H1 (cell line): ENCODE measurements around the gene NUP210L. TPM values are rescaled to one million over a fixed set of nuclear protein-coding genes. Genes with fewer than 3 reads are reported as not detected.

Experiments
- BACH1 ChIP-seq: IDR thresholded peaks from 2 replicates; pipeline ENCODE4 v1.6.1; 2012; ENCODE audit warnings: low read length, improper control_type of control experiment
- BRCA1 ChIP-seq: IDR thresholded peaks from 2 replicates; pipeline ENCODE4 v1.6.1; 2012; ENCODE audit warnings: low read depth, low read length, improper control_type of control experiment
- GABPA ChIP-seq: IDR thresholded peaks from 2 replicates; pipeline ENCODE4 v1.6.1; 2011; ENCODE audit warnings: mild to moderate bottlenecking, low read length, moderate library complexity, borderline replicate concordance; ENCODE audit not compliant: insufficient read depth
- RFX5 ChIP-seq: IDR thresholded peaks from 2 replicates; pipeline ENCODE4 v1.6.1; 2011; ENCODE audit warnings: low read depth, low read length, improper control_type of control experiment, borderline replicate concordance
- SP2 ChIP-seq: IDR thresholded peaks from 2 replicates; pipeline ENCODE4 v1.6.1; 2012; ENCODE audit warnings: mild to moderate bottlenecking, low read length, inconsistent platforms
- TBP ChIP-seq: IDR thresholded peaks from 2 replicates; pipeline ENCODE4 v1.6.1; 2011; ENCODE audit warnings: low read depth, low read length, improper control_type of control experiment
- YY1 ChIP-seq: IDR thresholded peaks from 2 replicates; pipeline ENCODE4 v1.6.1; 2011; ENCODE audit warnings: low read depth, mild to moderate bottlenecking, low read length
- polyA plus RNA-seq, 7 experiments: library from polyadenylated mRNA; depleted of rRNA in 3 of 7; stranded (reverse) in 5 of 7; unstranded in 2 of 7; fragments of >200 nt in 5 of 7; fragments of 200-250 nt in 2 of 7; gene quantifications; 1 replicate in 5 of 7; 2 replicates in 1 of 7; 4 replicates in 1 of 7; pipeline versions ENCODE4 v1.2.1 to v1.2.3, GENCODE V29; 2011 to 2013; ENCODE audit warnings: missing spikeins in 2 of 7, mixed read lengths in 2 of 7
- total RNA-seq: library from RNA; stranded (reverse); fragmentation: NEBNext Ultra II Directional; extraction: Animal tissue kit (Norgen Biotek cat#: 25700); gene quantifications from 2 replicates; pipeline ENCODE4 v1.2.1, GENCODE V29; 2021
- TF ChIP-seq, protein P1 (sequence below): fragments of 300-600 bp; sonication (generic); IDR thresholded peaks from 2 replicates; pipeline ENCODE4 v1.7.1; 2012; ENCODE audit warnings: low read length, moderate library complexity, mild to moderate bottlenecking, inconsistent platforms; ENCODE audit not compliant: insufficient replicate concordance

Gene NUP210L
- total and polyA plus RNA-seq, 2 of the 8 experiments (the other 6 are each of a cell fraction or from before 2014, with no cell fraction given) = not detected

DNA sequence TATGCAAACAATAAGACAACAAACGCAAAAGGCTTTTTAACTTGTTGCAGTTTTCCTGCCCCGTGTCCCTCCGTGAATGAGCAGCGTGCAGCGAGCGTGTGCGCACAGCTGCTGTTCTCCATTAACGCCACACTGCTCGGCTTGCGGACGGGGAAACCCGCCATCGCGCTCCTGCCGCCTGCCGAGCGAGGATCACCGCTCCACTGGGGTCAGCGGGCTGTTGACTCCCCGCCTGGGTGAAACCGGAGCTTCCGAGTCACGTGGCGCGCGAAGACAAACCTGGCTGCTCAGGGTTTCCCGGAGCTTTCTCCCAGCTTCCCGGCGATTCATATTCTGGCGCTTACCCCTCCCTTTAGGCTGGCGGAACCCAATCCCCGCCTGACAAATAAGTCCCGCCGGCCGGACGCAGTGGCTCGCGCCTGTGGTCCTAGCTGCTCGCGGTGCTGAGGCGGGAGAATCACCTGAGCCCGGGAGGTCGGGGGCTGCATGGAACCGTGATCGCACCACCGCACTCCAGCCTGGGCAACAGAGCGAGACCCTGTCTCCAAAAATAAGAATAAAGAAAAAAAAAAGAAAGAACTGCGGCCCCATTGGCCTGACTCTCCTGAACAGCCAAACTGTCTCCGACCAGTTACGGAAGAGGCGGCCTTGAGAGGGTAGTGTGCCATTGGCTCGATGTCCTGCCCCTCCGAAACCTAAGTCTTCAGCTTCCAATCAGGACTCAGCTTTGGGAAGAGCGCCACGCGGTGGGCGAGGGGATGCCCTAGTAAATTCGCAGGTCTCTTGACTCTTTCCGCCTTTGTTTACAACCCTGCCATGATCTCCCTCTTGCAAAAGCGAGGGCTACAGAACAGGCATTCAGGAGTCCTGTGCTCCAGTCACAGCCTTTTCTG lies 187.5 kb downstream of the NUP210L start, which contains the start of gene CREB3L4 (continued):
- TF ChIP-seq, protein P1, sequence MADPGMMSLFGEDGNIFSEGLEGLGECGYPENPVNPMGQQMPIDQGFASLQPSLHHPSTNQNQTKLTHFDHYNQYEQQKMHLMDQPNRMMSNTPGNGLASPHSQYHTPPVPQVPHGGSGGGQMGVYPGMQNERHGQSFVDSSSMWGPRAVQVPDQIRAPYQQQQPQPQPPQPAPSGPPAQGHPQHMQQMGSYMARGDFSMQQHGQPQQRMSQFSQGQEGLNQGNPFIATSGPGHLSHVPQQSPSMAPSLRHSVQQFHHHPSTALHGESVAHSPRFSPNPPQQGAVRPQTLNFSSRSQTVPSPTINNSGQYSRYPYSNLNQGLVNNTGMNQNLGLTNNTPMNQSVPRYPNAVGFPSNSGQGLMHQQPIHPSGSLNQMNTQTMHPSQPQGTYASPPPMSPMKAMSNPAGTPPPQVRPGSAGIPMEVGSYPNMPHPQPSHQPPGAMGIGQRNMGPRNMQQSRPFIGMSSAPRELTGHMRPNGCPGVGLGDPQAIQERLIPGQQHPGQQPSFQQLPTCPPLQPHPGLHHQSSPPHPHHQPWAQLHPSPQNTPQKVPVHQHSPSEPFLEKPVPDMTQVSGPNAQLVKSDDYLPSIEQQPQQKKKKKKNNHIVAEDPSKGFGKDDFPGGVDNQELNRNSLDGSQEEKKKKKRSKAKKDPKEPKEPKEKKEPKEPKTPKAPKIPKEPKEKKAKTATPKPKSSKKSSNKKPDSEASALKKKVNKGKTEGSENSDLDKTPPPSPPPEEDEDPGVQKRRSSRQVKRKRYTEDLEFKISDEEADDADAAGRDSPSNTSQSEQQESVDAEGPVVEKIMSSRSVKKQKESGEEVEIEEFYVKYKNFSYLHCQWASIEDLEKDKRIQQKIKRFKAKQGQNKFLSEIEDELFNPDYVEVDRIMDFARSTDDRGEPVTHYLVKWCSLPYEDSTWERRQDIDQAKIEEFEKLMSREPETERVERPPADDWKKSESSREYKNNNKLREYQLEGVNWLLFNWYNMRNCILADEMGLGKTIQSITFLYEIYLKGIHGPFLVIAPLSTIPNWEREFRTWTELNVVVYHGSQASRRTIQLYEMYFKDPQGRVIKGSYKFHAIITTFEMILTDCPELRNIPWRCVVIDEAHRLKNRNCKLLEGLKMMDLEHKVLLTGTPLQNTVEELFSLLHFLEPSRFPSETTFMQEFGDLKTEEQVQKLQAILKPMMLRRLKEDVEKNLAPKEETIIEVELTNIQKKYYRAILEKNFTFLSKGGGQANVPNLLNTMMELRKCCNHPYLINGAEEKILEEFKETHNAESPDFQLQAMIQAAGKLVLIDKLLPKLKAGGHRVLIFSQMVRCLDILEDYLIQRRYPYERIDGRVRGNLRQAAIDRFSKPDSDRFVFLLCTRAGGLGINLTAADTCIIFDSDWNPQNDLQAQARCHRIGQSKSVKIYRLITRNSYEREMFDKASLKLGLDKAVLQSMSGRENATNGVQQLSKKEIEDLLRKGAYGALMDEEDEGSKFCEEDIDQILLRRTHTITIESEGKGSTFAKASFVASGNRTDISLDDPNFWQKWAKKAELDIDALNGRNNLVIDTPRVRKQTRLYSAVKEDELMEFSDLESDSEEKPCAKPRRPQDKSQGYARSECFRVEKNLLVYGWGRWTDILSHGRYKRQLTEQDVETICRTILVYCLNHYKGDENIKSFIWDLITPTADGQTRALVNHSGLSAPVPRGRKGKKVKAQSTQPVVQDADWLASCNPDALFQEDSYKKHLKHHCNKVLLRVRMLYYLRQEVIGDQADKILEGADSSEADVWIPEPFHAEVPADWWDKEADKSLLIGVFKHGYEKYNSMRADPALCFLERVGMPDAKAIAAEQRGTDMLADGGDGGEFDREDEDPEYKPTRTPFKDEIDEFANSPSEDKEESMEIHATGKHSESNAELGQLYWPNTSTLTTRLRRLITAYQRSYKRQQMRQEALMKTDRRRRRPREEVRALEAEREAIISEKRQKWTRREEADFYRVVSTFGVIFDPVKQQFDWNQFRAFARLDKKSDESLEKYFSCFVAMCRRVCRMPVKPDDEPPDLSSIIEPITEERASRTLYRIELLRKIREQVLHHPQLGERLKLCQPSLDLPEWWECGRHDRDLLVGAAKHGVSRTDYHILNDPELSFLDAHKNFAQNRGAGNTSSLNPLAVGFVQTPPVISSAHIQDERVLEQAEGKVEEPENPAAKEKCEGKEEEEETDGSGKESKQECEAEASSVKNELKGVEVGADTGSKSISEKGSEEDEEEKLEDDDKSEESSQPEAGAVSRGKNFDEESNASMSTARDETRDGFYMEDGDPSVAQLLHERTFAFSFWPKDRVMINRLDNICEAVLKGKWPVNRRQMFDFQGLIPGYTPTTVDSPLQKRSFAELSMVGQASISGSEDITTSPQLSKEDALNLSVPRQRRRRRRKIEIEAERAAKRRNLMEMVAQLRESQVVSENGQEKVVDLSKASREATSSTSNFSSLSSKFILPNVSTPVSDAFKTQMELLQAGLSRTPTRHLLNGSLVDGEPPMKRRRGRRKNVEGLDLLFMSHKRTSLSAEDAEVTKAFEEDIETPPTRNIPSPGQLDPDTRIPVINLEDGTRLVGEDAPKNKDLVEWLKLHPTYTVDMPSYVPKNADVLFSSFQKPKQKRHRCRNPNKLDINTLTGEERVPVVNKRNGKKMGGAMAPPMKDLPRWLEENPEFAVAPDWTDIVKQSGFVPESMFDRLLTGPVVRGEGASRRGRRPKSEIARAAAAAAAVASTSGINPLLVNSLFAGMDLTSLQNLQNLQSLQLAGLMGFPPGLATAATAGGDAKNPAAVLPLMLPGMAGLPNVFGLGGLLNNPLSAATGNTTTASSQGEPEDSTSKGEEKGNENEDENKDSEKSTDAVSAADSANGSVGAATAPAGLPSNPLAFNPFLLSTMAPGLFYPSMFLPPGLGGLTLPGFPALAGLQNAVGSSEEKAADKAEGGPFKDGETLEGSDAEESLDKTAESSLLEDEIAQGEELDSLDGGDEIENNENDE = no peak
- TF ChIP-seq RFX5 (peak; percentile 36; the same call in 1 of the 2 replicates), BACH1 (no peak), TBP (peak; percentile 81), SP2 (peak; percentile 69), BRCA1 (0 out of 2 replicates have a peak, but pooled peaks have one; percentile 6), YY1 (peak; percentile 83; the same call in 1 of the 2 replicates), GABPA (no peak)
